Activated CD8-positive, alpha-beta memory T cell treated with anti-CD3 and anti-CD28 coated beads, Interleukin-2, amount 50 U/mL, for 4 hours (primary cell): ENCODE data around the gene SPG21.

Source experiments
- DNase-seq: peaks from one replicate; pipeline ENCODE4 v3.0.0-alpha.2; 2020

Gene SPG21

GRCh38 chr15:64931381-64931780, 58.3 kb downstream of the SPG21 start:
- DNase-seq: no peak

DNA sequence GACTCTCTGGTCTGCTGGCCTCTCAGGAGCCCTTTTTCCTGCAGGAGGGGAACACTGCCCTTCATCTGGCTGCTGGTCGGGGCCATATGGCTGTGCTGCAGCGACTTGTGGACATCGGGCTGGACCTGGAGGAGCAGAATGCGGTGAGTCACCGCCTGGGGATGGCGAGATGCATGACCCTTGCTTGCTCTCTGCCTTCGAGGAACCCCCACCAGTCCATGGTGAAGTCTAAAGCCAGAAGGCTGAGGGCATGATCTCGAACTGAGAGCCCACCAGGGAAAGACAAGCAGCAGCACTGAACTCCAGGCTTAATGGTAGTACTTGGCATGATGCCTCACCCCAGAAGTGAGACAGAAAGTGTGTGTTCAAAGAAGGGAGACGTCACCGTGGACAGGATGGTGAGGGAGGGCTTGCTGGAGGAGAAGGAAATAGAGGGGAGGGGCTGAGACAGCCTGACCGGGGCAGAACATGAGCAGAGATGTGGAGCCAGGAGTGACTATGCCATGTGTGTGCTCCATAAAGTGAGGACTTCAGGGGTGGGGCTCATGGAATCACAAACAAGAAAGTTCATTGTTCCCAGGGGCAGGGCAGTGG, 58.8 kb downstream of the SPG21 start:
- no peak for DNase-seq

GRCh38 chr15:64930019-64930652, 59.6 kb downstream of the SPG21 start:
- no peak for DNase-seq

DNA sequence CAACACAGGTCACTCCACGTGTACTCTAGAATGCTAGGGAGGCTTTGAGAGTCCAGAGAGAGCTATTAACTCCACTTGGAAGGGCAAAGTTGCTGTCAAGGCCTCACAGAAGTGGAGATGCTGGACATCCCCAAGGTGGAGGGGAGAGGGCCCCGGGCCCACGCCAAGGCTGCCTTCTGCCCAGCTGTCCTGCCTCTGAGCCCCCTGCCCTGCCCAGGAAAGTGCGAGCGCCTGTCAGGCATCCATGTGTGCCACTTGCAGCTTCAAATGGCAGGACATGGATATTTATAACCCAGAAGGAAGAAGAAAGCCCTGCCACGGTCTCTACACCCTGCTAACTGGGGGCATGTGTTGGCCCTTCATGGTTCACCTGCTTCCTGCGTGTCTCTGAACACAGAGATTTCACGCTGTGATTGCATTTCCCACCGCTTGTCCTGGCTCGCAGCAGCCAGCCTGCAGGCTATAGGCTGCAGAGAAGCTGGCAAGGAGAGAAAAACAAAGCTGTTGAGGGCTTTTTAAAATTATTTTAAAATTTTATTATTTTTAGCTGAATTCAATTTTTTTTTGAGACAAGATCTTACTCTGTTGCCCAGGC, 61.0 kb downstream of the SPG21 start:
- no peak for DNase-seq

DNA sequence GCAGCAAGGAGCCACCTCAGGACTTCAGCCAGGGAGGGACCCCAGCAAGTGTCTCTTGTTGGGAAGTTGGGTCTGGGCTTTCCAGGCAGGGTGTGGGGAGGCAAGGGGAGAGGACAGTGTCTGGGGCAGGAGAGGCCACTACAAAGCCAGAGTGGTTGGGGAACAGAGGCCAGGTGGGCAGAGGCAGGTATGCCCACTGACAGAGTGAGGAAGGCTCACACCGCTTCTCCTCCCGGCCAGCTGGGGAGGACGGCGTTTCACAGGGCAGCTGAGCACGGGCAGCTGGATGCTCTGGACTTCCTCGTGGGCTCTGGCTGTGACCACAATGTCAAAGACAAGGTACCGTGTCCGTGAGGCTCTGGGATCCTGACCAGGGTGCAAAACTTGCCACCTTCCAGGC, 63.1 kb downstream of the SPG21 start:
- no peak for DNase-seq

GRCh38 chr15:64925335-64926330, 64.1 kb downstream of the SPG21 start:
- no peak for DNase-seq

GRCh38 chr15:64923546-64923945, 66.2 kb downstream of the SPG21 start:
- no peak for DNase-seq

DNA sequence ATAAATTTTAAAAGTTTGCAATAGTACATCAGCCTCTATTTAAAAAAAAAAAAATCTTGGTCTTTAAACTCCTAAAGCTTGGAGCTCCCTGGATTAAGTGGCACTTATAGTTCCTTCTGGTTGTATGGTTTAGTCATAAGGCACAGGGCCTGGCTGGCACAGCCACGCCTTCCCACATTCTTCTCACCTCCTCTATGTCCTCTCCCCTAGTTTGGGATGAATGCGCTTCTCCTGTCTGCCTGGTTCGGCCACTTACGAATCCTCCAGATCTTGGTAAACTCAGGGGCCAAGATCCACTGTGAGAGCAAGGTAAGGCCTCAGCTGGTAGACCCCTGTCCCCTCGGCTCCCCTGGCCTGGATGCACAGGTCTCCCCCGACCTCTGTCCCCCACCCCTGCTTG, 68.0 kb downstream of the SPG21 start:
- no peak for DNase-seq

- DNase-seq: no peak
Observed at GRCh38 chr15:64919721-64920120, 70.0 kb downstream of the SPG21 start.

DNA sequence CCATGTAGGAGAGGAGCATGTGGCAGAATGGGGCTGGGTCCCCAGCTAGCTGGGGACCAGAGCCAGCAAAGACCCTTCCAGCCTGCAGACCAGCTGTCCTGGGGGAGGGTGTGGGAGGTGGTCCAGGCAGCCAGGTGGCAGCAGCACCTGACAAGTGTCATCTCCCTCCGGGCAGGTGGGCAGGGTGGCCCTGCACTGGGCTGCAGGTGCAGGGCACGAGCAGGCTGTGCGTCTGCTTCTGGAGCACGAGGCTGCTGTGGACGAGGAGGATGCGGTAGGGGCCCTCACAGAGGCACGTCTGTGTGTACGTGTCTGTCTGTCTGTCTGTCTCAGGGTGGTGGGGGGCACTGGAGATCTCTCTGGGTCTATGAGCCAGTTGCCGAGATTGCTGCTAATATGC, 72.5 kb downstream of the SPG21 start:
- no peak for DNase-seq

DNA sequence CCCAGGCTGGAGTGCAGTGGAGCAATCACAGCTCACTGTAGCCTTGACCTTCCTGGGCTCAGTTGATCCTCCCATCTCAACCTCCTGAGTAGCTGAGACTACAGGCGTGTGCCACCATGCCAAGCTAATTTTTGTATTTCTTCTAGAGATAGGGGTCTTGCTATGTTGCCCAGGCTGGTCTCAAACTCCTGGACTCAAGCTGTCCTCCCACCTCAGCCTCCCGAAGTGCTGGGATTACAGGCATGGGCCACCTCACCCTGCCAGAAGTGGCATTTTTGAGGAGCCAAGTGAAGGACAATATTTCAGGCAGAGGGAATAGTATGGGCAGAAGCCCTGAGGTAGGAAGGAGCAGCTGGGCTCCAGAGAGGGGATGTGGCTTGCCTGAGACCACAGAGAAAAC, 73.3 kb downstream of the SPG21 start:
- no peak for DNase-seq

DNA sequence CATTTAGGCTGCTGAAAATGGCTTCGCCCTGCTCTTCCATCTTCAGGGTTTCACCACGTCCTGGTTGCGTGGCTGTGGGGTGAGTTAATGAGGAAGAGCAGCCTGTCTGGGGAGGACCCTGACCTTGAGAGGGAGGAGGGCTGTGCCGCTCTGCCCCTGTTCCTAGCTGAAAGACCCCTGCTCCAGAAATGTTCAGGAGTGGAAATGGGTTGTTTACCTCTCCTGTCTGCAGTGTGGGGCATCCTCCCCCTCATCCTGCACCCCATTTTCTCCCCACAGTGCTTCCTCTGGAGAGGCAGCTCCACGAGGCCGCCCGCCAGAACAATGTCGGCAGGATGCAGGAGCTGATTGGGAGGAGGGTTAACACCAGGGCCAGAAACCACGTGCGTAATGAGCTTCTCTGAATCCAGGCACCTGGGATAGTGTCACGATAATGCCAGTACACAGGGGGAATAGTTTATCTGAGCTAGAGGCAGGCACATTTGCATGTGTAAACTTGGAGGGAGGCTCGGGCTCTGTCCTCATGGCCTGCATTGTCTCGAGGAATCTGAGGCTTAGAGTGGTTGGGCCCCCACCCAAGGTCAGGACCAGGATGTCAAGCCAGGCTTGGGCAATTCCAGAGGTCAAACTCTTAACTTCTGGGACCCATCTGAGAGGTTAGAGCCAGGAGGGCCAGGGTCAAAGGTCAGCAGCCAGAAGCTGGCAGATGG, 74.0 kb downstream of the SPG21 start:
- DNase-seq: no peak
